ENCODE measurements around the gene DMD.

The DMD gene

DNA sequence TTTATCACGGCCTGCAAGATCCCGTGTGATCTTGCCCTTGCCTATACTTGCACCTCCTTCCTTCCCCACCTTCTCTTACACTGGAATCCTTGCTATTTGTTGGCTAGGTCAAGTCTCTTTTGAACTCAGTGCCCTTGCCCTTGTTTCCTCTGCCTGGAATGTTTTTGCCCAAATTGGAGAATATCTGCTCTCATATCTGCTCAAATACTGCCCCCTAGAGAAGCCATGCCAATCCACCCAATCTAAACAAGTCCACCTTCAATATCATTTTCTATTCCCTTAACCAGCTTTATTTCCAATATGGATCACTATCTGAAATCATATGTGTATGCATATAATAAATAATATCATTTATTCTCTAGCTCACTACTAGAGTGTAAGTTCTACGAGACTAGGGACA is 1095.3 kb downstream of the DMD start:
- DNase-seq (ENCODE audit: low read depth): no peak
- TF ChIP-seq, protein P1, sequence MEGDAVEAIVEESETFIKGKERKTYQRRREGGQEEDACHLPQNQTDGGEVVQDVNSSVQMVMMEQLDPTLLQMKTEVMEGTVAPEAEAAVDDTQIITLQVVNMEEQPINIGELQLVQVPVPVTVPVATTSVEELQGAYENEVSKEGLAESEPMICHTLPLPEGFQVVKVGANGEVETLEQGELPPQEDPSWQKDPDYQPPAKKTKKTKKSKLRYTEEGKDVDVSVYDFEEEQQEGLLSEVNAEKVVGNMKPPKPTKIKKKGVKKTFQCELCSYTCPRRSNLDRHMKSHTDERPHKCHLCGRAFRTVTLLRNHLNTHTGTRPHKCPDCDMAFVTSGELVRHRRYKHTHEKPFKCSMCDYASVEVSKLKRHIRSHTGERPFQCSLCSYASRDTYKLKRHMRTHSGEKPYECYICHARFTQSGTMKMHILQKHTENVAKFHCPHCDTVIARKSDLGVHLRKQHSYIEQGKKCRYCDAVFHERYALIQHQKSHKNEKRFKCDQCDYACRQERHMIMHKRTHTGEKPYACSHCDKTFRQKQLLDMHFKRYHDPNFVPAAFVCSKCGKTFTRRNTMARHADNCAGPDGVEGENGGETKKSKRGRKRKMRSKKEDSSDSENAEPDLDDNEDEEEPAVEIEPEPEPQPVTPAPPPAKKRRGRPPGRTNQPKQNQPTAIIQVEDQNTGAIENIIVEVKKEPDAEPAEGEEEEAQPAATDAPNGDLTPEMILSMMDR (IDR thresholded peaks at IDR 0.05; ENCODE audit: insufficient read depth, low read depth, low read length, missing control alignments): no peak
- H3K4me3 ChIP-seq (ENCODE audit: low read depth, low read length): no peak overlapping the region

DNA sequence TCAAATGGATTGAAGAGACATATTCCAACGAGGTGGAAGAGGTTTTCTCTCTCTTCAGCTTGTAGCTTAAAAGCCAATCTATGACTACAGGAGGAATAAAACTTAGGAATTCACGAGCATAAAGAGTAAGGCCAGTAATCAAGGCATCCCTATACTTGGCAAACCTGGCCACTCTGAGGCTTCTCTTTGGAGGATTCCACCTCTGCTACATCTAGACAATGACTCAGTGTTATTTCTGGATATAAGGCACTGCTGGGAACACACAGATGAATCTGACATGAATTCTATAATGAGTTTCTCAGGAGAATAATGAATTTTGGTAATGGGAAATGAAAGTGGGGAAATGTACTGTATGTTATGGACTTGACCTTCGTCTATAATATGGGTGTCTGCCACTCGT is 1123.7 kb downstream of the DMD start:
- no peak overlapping the region for H3K4me3 ChIP-seq (ENCODE audit: low read depth, low read length)
- TF ChIP-seq, protein P1 (IDR thresholded peaks at IDR 0.05; ENCODE audit: insufficient read depth, low read depth, low read length, missing control alignments): no peak
- DNase-seq (ENCODE audit: low read depth): no peak

DNA sequence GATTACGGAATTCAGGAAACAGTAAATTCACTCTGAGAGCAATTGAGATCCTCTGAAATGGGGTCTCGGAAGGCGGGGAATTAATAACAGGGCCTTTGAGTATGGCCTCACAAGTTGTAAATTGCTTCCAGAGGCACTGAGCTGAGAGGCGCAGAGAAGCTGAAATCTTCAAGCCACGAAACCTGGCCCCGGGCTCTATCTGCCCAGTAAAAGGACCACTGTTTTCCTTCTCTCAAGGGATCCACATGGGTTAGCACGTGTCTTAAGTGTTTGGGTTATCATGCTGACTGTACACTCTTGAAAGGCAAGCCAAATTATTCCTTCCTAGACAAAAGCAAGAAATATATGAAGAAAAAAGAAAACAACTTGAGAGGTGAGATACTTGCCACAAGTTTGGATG is 1126.6 kb downstream of the DMD start:
- H3K4me3 ChIP-seq (ENCODE audit: low read depth, low read length): no peak overlapping the region
- no peak for DNase-seq (ENCODE audit: low read depth)
- TF ChIP-seq, protein P1 (IDR thresholded peaks at IDR 0.05; ENCODE audit: insufficient read depth, low read depth, low read length, missing control alignments): no peak

DNA sequence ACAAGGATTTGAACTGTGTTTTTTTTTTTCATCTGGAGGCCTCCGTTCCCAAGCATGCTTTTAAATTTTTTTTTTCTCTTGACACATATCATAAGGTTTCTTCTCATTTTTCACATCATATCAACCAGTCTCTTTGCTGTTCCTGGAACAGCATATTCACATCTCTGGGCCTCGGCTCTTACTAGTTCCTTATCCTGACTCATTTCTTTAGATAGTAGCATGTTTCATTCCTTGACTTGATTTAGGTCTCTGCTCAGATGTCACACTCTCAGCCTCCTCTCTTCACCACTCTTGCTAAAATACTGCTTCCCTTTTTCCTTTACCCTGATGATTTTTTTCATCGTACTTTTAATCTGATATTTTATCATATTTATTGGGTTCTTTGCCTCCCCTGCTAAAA is 1163.1 kb downstream of the DMD start:
- TF ChIP-seq, protein P1 (IDR thresholded peaks at IDR 0.05; ENCODE audit: insufficient read depth, low read depth, low read length, missing control alignments): no peak
- no peak for DNase-seq (ENCODE audit: low read depth)
- no peak overlapping the region for H3K4me3 ChIP-seq (ENCODE audit: low read depth, low read length)

DNA sequence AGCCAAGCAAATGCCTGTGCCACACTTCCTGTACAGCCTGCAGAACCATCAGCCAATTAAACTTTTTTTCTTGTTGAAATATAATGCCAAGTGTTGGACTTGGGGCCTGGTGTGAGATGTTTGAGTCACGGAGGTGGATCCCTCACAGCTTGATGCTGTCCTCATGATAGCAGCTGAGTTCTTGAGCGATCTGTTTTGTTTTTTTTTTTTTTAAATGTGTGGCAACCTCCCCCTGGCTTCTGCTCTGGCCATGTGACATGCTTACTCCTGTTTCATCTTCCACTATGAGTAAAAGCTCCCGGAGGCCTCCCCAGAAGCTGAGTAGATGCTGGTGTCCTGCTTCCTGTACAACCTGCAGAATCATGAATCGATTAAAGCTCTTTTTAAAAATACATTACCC is 1166.2 kb downstream of the DMD start:
- no peak for DNase-seq (ENCODE audit: low read depth)

DNA sequence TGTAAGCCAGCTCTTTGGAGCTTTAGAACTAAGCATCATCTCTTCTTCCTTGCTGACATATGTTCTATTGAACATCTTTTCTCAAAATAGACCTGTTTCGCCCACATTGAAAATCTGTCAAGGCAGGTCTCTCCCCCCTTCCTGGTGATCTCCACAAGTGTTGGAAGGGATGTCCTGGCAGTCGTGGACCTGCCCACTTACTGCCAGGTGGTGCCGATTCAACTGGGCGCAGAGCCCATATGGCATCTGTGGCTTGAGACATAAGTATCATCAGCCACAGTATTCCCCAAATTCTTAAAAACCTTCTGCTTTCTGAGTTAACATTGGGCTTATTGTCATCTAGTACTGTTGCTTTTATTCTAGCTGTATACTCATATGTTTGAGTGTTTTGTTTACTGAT is 1170.2 kb downstream of the DMD start:
- TF ChIP-seq, protein P1 (IDR thresholded peaks at IDR 0.05; ENCODE audit: insufficient read depth, low read depth, low read length, missing control alignments): no peak
- no peak overlapping the region for H3K4me3 ChIP-seq (ENCODE audit: low read depth, low read length)
- DNase-seq (ENCODE audit: low read depth): no peak

More for the DNA sequence above, 1166.2 kb downstream of the DMD start:
- H3K4me3 ChIP-seq (ENCODE audit: low read depth, low read length): no peak overlapping the region
- TF ChIP-seq, protein P1 (IDR thresholded peaks at IDR 0.05; ENCODE audit: insufficient read depth, low read depth, low read length, missing control alignments): no peak

DNA sequence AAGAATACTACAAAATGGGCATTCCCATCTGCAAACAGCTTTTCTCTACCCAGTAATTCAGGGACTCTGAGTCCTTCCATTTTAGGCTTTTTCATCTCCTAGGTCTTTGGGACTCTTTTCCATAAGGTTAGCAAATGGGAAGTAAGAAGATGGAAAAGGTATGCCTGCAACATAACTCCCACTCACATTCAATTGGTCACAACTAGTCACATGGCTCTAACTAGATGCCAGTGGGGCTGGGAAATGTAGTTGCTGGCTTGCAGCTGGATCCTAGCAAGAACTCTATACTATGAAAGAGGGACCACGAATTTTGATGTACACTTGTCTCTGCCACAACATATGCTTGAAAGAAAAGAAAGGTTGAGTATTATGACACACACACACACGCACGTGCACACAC is 1184.6 kb downstream of the DMD start:
- H3K4me3 ChIP-seq (ENCODE audit: low read depth, low read length): no peak overlapping the region
- DNase-seq (ENCODE audit: low read depth): no peak
- TF ChIP-seq, protein P1 (IDR thresholded peaks at IDR 0.05; ENCODE audit: insufficient read depth, low read depth, low read length, missing control alignments): no peak
